GM12878 (cell line): ENCODE results near the gene CCR8.

Source experiments
- CREB1 ChIP-seq: IDR thresholded peaks from 2 replicates; pipeline ENCODE4 v1.6.1; 2012; ENCODE audit warnings: low read depth, mild to moderate bottlenecking, inconsistent platforms
- CTCF ChIP-seq, 3 experiments: IDR thresholded peaks in 2 of 3; conservative IDR thresholded peaks in 1 of 3; 2 replicates each; pipeline ENCODE4 v1.5.1; 2011; ENCODE audit warnings: low read depth in 3 of 3, low read length in 3 of 3, mild to moderate bottlenecking in 3 of 3, control low read depth in 2 of 3, moderate library complexity in 2 of 3, inconsistent platforms in 1 of 3, mixed read lengths in 1 of 3; ENCODE audit not compliant: control insufficient read depth in 2 of 3, insufficient read depth in 1 of 3; ENCODE audit errors: extremely low read depth in 1 of 3
- EED ChIP-seq: sonication (generic); IDR thresholded peaks from 2 replicates; pipeline ENCODE4 v1.6.1; 2016; ENCODE audit warnings: antibody characterized with exemption, low read depth
- HDAC6 ChIP-seq: fragments of 200-600 bp; sonication (generic); IDR thresholded peaks from one replicate; pipeline ENCODE4 v1.8.0; 2017; ENCODE audit warnings: antibody characterized with exemption; ENCODE audit not compliant: unreplicated experiment
- IRF3 ChIP-seq: fragments of 450-650 bp; IDR thresholded peaks from 2 replicates; pipeline ENCODE4 v1.6.1; 2014; ENCODE audit warnings: mild to moderate bottlenecking
- JUND ChIP-seq: IDR thresholded peaks from 2 replicates; pipeline ENCODE4 v1.6.1; 2012; ENCODE audit warnings: low read depth, mild to moderate bottlenecking, low read length, improper control_type of control experiment, moderate library complexity
- MEF2A ChIP-seq: IDR thresholded peaks from 2 replicates; pipeline ENCODE4 v1.6.1; 2011; ENCODE audit warnings: low read depth, mild to moderate bottlenecking, low read length, moderate library complexity; ENCODE audit not compliant: insufficient read depth
- NFYB ChIP-seq: IDR thresholded peaks from 2 replicates; pipeline ENCODE4 v1.6.1; 2011; ENCODE audit warnings: low read depth, mild to moderate bottlenecking, low read length, improper control_type of control experiment, moderate library complexity; ENCODE audit not compliant: insufficient read depth
- POLR2A ChIP-seq: IDR thresholded peaks from 2 replicates; pipeline ENCODE4 v1.6.1; 2011; ENCODE audit warnings: low read depth, mild to moderate bottlenecking, low read length
- RCOR1 ChIP-seq: conservative IDR thresholded peaks from 2 replicates; pipeline ENCODE4 v1.6.1; 2012; ENCODE audit warnings: low read depth, low read length, improper control_type of control experiment
- SP1 ChIP-seq: IDR thresholded peaks from one replicate; pipeline ENCODE4 v1.6.1; 2011; ENCODE audit warnings: low read depth, low read length

- TF ChIP-seq SP1 (no peak), CTCF (IDR thresholded peaks at IDR 0.05 in 2 of 3, conservative IDR thresholded peaks at IDR 0.05 in 1 of 3; ENCODE audit: control insufficient read depth in 2 of 3, extremely low read depth in 1 of 3, insufficient read depth in 1 of 3, low read depth in 3 of 3, low read length in 3 of 3) (no peak), POLR2A (no peak), HDAC6 (no peak), NFYB (no peak), IRF3 (no peak), CREB1 (no peak), EED (no peak), JUND (no peak), RCOR1 (no peak), MEF2A (no peak)
Measured at GRCh38 chr3:39319249-39319648, 10.3 kb upstream of the CCR8 start.
